ENCODE data around the gene TMBIM1. TPM values are rescaled to one million over a fixed set of nuclear protein-coding genes. Genes with fewer than 3 reads are reported as not detected.

TMBIM1 gene
- total RNA-seq, 6 experiments from 2014 or later = 101 to 160 (median 126) TPM

DNA sequence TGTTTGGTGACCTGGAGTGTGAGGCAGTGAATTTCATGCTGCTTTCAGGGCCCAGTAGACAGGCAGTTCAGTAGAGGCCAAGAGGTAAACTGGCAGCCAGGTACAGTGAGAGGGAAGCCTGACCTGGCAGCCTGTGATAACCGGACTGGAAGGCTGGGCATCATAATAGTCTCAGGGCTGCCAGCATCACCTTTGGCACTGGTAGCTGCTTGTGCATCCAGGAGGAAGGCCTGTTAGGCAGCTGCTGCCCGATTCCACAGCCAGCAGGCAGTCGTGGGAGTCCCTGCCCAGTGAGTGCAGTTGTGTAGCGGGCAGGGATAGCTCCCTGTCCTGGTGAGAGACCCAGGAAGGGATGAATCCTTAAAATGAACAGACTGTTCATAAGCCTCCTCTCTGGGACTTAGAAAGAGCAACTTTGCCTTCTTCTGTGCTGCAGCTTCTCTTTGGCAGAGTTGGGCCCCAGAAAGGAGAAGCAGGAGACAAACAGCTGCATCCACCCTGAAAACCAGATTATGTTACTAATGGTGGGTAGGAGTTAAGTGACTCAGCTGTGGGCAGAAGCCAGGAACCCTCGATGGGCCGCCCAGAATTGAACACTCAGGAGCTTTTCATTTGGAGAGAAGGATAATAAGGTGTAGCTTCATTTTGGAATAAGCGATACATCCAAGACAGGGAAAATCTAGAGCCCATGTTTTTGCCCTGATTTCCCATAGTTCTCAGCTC lies 39.6 kb downstream of the TMBIM1 start:
- Histone ChIP-seq H3K36me3 (peaks cover 20 to 83% (median 57%) of the 10 kb centered on the region in 4 donors), H3K9me3 (no peaks in the 10 kb centered on the region), H3K27ac (no peak overlapping the region), H3K4me1 (no peaks in the 10 kb centered on the region), H3K4me3 (no peak overlapping the region), H3K27me3 (no peaks in the 10 kb centered on the region)
- DNase-seq = no peak
- WGBS (ENCODE audit: insufficient coverage, low coverage, low lambda C conversion rate, missing lambda C conversion rate) = 86% methylated on average over 5 of the region's 7 CpGs
- no peak for ATAC-seq
- TF ChIP-seq, protein P1, sequence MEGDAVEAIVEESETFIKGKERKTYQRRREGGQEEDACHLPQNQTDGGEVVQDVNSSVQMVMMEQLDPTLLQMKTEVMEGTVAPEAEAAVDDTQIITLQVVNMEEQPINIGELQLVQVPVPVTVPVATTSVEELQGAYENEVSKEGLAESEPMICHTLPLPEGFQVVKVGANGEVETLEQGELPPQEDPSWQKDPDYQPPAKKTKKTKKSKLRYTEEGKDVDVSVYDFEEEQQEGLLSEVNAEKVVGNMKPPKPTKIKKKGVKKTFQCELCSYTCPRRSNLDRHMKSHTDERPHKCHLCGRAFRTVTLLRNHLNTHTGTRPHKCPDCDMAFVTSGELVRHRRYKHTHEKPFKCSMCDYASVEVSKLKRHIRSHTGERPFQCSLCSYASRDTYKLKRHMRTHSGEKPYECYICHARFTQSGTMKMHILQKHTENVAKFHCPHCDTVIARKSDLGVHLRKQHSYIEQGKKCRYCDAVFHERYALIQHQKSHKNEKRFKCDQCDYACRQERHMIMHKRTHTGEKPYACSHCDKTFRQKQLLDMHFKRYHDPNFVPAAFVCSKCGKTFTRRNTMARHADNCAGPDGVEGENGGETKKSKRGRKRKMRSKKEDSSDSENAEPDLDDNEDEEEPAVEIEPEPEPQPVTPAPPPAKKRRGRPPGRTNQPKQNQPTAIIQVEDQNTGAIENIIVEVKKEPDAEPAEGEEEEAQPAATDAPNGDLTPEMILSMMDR (IDR thresholded peaks at IDR 0.05) = no peak
- no peak for TF ChIP-seq POLR2A (IDR thresholded peaks at IDR 0.05)
- intact Hi-C loops (cut with DNase I) = no loop called here

DNA sequence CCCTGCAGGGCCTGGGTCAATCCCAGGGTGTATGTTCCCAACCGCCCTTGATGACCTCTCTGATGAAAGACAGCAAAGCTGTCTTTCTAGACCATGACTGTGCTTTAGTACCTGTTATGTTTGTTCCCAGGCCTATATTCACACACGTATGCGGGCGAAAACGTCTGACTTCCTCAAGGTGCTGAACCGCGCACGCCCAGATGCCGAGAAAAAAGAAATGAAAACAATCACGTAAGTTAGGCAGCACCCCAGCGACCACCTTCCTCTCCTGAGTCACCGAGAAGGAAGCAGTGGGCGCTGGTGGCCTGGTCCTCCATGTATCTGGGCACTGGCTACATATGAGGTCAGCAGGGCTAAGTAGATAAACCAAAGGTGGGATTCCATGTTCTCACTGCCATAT lies 42.6 kb downstream of the TMBIM1 start:
- intact Hi-C loops (cut with DNase I) = no loop called here
- ATAC-seq (no peak), DNase-seq (no peak)
- Histone ChIP-seq H3K9me3 (no peaks in the 10 kb centered on the region), H3K36me3 (peaks cover 20 to 97% (median 62%) of the 10 kb centered on the region in 4 donors), H3K27ac (no peak overlapping the region), H3K4me3 (no peak overlapping the region), H3K4me1 (no peaks in the 10 kb centered on the region), H3K27me3 (no peaks in the 10 kb centered on the region)
- TF ChIP-seq POLR2A (IDR thresholded peaks at IDR 0.05) = no peak
- TF ChIP-seq, protein P1 (IDR thresholded peaks at IDR 0.05) = no peak
- 83% methylated on average over 8 of the region's 13 CpGs for WGBS (ENCODE audit: insufficient coverage, low coverage, low lambda C conversion rate, missing lambda C conversion rate)

DNA sequence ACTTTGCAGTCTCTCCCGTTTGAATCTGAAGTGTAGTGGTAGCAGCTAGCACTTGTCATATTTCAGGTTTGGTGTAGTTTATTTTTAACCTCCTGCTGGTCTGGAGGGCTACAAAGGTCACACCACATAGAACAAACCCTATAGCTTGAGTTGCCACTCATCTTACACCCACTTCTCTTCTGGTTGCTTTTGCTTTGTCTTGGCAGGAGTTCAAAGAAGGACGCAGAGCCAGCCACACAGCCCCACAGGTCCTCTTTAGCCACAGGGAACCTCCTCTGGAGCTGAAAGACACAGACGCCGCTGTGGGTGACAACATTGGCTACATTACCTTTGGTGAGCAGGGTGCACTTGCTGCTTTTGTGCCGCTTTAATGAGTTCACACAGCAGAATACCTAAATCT lies 47.1 kb downstream of the TMBIM1 start:
- intact Hi-C loops (cut with DNase I) = no loop called here
- WGBS (ENCODE audit: insufficient coverage, low coverage, low lambda C conversion rate, missing lambda C conversion rate) = 63% methylated on average over 5 of the region's 5 CpGs
- Histone ChIP-seq H3K9me3 (no peaks in the 10 kb centered on the region), H3K4me3 (no peak overlapping the region), H3K36me3 (peaks cover 12 to 95% (median 36%) of the 10 kb centered on the region in 4 donors), H3K4me1 (no peaks in the 10 kb centered on the region), H3K27me3 (no peaks in the 10 kb centered on the region), H3K27ac (no peak overlapping the region)
- DNase-seq (no peak), ATAC-seq (no peak)
- no peak for TF ChIP-seq POLR2A (IDR thresholded peaks at IDR 0.05)
- TF ChIP-seq, protein P1 (IDR thresholded peaks at IDR 0.05) = no peak

DNA sequence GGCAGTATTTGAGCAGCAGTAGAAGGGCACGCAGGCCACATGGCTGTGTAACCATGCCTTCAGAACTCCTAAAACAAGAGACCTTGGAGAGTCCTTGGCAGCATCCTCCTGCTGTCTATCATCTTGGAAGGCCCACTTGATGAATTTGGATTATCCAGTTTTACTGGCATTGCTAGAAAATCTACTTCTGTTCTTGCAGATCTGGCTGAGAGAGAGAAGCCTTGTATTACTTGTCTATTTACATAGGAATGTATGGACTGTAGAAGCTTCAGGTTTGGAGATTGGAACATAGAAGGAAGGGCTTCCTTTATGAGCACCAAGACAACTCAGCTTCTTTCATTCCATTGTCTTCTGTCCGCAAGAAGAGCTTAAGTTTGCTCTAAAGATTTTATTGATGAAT lies 47.6 kb downstream of the TMBIM1 start:
- Histone ChIP-seq H3K9me3 (no peaks in the 10 kb centered on the region), H3K36me3 (peaks cover 9 to 95% (median 33%) of the 10 kb centered on the region in 4 donors), H3K4me1 (no peaks in the 10 kb centered on the region), H3K27ac (no peak overlapping the region), H3K4me3 (no peak overlapping the region), H3K27me3 (no peaks in the 10 kb centered on the region)
- TF ChIP-seq, protein P1 (IDR thresholded peaks at IDR 0.05) = no peak
- TF ChIP-seq POLR2A (IDR thresholded peaks at IDR 0.05) = no peak
- WGBS (ENCODE audit: insufficient coverage, low coverage, low lambda C conversion rate, missing lambda C conversion rate) = 100% methylated on average over 2 of the region's 2 CpGs
- no peak for ATAC-seq
- DNase-seq = no peak
- intact Hi-C loops (cut with DNase I) = no loop called here

Measured in right lobe of liver (tissue), 6 donors.